GM10248 (cell line): Measurements from ENCODE around the gene IP6K1.

Experiments used
- CTCF ChIA-PET: fragments of 300-600 bp; sonication (Branson Sonifier 250); formaldehyde crosslinking; extraction: SDS; loops from one replicate; lab custom pipeline; 2021; ENCODE audit warnings: antibody characterized with exemption; lab: Yijun Ruan, JAX
- POLR2A ChIA-PET: fragments of 350-650 bp; sonication (Branson Sonifier 250); formaldehyde crosslinking; extraction: SDS; loops from one replicate; lab custom pipeline; 2020; ENCODE audit warnings: antibody characterized with exemption; lab: Yijun Ruan, JAX
- DNase-seq: peaks from one replicate; pipeline ENCODE4 v3.0.0; 2012; ENCODE audit errors: extremely low spot score
- CTCF ChIP-seq: IDR thresholded peaks from 2 replicates; pipeline ENCODE4 v1.5.1; 2012; ENCODE audit warnings: mild to moderate bottlenecking, low read depth; ENCODE audit errors: extremely low read depth, missing control alignments, control extremely low read depth

The IP6K1 gene

GRCh38 chr3:49772703-49773102 lies 13.6 kb downstream of the IP6K1 start:
- DNase-seq: no peak
- ChIA-PET CTCF (interaction anchor here (0.7 to 2.0 kb wide), 3 partner anchors 15 to 68 kb away, joined by 3 to 5 read pairs (median 3); no protein-coding TSS in a partner anchor), POLR2A (no interaction called here)
- no peak for TF ChIP-seq CTCF

DNA sequence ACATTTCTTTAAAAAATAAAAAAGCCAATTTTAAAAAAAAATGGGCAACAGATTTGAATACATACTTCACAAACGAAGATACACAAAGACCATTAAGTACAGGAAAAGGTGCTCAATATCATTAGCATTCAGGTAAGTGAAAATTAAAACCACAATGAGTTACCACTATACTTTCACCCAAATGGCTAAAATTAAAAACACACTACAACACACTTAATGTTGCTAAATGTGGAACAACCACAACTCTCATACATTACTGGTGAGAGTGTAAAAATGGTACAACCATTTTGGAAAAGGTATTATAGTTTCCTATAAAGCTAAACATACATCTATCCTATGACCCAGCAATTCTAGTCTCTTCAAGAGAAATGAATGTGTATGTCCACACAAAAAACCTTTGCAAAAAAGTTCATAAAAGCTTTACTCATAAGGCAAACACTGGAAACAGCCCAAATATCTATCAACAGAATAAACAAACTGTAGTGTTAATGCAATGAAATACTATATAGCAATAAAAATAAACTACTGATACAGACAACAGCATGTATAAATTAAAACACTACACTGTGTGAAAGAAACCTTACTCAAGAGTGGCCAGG lies 14.9 kb downstream of the IP6K1 start:
- POLR2A ChIA-PET: no interaction called here
- no peak for DNase-seq
- no peak for TF ChIP-seq CTCF
- CTCF ChIA-PET: interaction anchor here (0.6 kb wide), 1 partner anchor 32 kb away, joined by 3 read pairs; the partner anchor contains the start of gene INKA1

- DNase-seq: no peak
- ChIA-PET POLR2A (interaction anchor here (0.6 kb wide), 1 partner anchor 512 kb away, joined by 13 read pairs; no protein-coding TSS in a partner anchor), CTCF (interaction anchor here (1.3 to 1.5 kb wide), 2 partner anchors 18 to 34 kb away, joined by 4 to 5 read pairs; partner anchors contain the start of gene INKA1)
- no peak for TF ChIP-seq CTCF
Observed at GRCh38 chr3:49769926-49770325, 16.4 kb downstream of the IP6K1 start.

GRCh38 chr3:49769286-49769915 lies 16.9 kb downstream of the IP6K1 start:
- ChIA-PET POLR2A (no interaction called here), CTCF (interaction anchor here (1.0 to 1.5 kb wide), 3 partner anchors 15 to 34 kb away, joined by 3 to 5 read pairs (median 4); partner anchors contain the start of gene INKA1)
- DNase-seq: no peak
- no peak for TF ChIP-seq CTCF

DNA sequence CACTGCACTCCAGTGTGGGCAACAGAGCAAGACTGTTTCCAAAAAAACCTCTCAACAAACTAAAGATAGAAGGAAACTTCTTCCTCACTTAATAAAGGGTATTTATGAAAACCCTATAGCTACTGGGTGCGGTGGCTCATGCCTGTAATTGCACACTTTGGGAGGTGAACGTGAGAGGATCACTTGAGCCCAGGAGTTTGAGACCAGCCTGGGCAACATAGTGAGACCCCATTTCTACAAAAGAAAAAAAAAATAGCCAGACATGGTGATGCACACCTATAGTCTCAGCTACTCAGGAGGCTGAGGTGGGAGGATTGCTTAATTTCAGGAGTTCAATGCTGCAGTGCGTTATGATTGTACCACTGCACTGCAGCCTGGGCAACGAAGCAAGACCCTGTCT lies 22.4 kb downstream of the IP6K1 start:
- no peak for DNase-seq
- ChIA-PET POLR2A (no interaction called here), CTCF (no interaction called here)
- no peak for TF ChIP-seq CTCF

DNA sequence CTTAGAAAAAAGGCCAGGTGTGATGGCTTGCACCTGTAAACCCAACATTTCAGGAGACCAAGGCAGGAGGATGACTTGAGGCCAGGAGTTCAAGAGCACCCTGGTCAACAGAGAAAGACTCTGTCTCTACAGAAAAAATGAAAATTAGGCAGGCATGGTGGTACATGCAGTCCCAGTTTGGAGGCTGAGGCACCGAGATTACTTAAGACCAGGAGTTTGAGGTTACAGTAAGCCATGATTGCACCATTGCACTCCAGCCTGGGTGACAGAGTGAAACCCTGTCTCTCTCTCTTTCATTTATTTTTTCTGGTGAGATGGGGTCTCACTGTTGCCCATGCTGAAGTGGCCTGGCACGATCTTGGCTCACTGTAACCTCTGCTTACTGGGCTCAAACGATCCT lies 24.7 kb downstream of the IP6K1 start:
- no peak for DNase-seq
- ChIA-PET CTCF (no interaction called here), POLR2A (no interaction called here)
- no peak for TF ChIP-seq CTCF
